A549 (cell line): Measurements from ENCODE around the gene MYEOV.

Source experiments
- CHD4 ChIP-seq: fragments of 200-600 bp; sonication (generic); IDR thresholded peaks from 2 replicates; pipeline ENCODE4 v1.6.1; 2016; ENCODE audit warnings: antibody characterized with exemption, mild to moderate bottlenecking, borderline replicate concordance
- CTCF ChIP-seq: fragments of >200 bp; sonication (Bioruptor Twin); formaldehyde crosslinking; IDR thresholded peaks from 3 replicates; pipeline ENCODE4 v1.5.1; 2016
- EP300 ChIP-seq, 2 experiments: fragments of >200 bp; sonication (Bioruptor Twin); formaldehyde crosslinking; IDR thresholded peaks; 2 replicates in 1 of 2; 3 replicates in 1 of 2; pipeline ENCODE4 v1.6.1; 2016 to 2017
- MAX ChIP-seq: IDR thresholded peaks from 2 replicates; pipeline ENCODE4 v1.6.1; 2012
- RFX5 ChIP-seq: fragments of 450-650 bp; IDR thresholded peaks from 2 replicates; pipeline ENCODE4 v1.7.1; 2014; ENCODE audit warnings: antibody characterized with exemption, mild to moderate bottlenecking, moderate library complexity

- TF ChIP-seq CTCF (no peak), CHD4 (no peak), MAX (peak; percentile 88), RFX5 (peak; percentile 24; the same call in 1 of the 2 replicates), EP300 (IDR thresholded peaks at IDR 0.05) (peak; percentile 87 to 95; a peak in 4 of 5 replicates)
These were observed 3.2 kb downstream of the MYEOV start for GRCh38 chr11:69296890-69297786.
